HG03045 (cell line): ENCODE data around the gene IFNW1.

ENCODE experiments used
- ATAC-seq: cut with Tn5 transposase; IDR thresholded peaks from one replicate; pipeline ENCODE4 v1.9.1; 2021; ENCODE audit warnings: mild to moderate bottlenecking, moderate library complexity; ENCODE audit not compliant: unreplicated experiment

IFNW1 gene

DNA sequence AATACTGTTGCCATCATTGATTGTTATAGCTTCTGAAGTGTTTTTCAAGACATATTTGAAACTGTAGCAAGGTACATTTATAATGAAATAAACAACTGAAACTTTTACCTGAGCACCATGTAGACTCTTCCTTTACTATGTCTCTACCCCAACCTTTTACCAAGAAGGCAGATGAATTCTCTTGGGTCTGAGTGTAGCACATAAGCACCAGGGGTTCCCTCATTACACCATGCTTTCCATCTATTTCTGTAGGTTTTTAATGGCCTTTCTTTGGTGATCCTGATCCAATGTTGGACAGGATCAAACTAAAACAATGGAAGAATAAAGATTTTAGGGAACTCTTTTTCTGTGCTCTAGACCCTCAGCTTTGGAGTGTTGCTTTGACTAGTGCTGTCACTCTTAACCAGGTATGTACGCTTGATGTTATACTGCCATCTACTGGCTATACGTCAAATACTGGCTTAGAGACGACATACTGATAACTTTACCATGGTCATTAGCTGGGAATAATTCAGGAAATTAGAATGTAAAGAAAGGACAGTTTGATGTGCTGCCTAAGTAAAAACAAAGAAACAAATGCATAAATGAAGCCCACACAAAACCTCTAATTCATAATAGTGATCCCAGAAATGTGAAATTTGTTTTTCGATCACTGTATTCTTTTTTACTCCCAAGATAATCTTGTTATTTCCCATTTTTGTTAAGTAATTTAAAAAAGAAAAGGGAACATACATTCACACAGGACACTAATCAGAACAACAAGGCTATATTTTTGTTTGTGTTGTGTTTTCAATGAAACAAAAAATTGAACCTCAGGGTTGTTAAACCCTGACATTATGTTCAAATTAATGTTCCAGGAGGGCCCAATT is 30.7 kb downstream of the IFNW1 start:
- peak; percentile 87 for ATAC-seq

DNA sequence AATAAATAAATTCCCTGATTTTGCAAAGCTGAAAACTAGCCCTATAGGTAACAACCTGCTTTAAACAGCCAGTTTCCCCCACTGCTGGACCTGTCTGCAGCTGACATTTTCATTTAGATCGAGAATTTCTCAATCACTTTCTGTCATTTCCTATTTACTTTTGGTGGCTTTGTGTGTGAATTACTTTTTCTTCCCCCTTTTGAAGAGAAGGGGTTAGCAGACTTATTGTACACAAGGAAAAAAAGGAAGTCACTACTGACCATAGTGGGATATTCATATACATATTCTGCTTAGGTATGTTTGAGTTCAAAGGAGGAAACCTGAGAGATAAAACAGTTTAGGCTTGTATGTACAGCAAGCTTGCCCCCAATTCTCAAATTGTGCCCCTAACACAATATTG is 36.8 kb downstream of the IFNW1 start:
- ATAC-seq = no peak

DNA sequence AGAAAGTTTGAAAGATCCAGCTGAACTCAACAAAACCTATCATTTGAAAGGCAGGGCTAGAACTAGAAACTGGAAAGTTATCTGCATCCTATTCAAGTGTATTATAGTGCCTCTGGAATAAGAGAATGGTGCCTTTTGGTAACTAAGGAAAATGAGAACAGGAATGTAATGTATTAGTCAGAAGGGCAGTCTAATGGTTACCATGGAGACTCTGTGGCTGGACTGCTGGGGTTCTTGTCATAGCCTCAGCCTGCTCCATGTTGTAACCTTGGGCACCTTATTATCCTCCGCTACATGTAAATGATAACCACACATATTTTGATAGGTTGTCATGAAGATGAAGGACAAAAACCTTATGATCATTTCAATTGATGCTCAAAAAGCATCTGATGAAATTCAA is 39.3 kb downstream of the IFNW1 start:
- ATAC-seq = no peak

DNA sequence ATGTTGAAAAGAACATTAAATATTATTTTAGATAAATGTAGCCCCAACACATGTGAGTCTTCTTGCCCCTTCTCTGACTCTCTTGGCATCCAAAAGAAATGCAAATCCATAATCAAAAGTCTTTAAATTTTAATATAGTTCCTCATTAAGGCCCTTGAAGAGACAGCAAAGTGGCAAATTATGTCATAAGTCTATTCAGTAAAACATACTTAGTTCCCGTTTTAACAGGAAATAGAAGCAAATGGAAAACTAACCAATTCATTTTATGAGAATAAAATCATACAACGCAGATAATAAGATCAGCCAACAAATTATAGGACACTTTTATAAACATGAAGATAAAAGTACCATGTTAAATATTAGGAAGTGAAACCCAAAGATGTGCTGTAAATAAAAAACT is 43.8 kb downstream of the IFNW1 start:
- no peak for ATAC-seq

- no peak for ATAC-seq
These were observed 44.8 kb downstream of the IFNW1 start for GRCh38 chr9:21096901-21097255.

- peak; percentile 91 for ATAC-seq
These were observed 45.3 kb downstream of the IFNW1 start for GRCh38 chr9:21096172-21096900.

GRCh38 chr9:21095561-21095960 is 46.1 kb downstream of the IFNW1 start:
- ATAC-seq = no peak
